Activated CD4-positive, alpha-beta T cell treated with anti-CD3 and anti-CD28 coated beads, Interleukin-2, amount 10 ng/mL, durations not matched to agents 7 days and 5 days (primary cell): ENCODE measurements around the gene ANTKMT. TPM values are rescaled to one million over a fixed set of nuclear protein-coding genes. Genes with fewer than 3 reads are reported as not detected.
A peak's percentile ranks its signal among the peaks of the same experiment; 100 is the strongest.
"Not testable (repeated sequence)": the region's sequence is repeated elsewhere in the genome, so short reads cannot be mapped to it uniquely, and the experiment has no call there.

Experiments
- CTCF ChIA-PET: fragments of 350-600 bp; sonication (Branson Sonifier 250); formaldehyde crosslinking; loops from one replicate; lab custom pipeline; 2021; ENCODE audit warnings: antibody characterized with exemption; lab: Charles Lee
- POLR2A ChIA-PET: fragments of 350-600 bp; sonication (Branson Sonifier 250); formaldehyde crosslinking; loops from one replicate; lab custom pipeline; 2021; ENCODE audit warnings: antibody characterized with exemption; lab: Charles Lee
- DNase-seq: peaks from one replicate; pipeline ENCODE4 v3.0.0-alpha.2; 2020
- H3K27ac Mint-ChIP-seq: one replicate; pipeline ENCODE4 v1.8.0; 2021; ENCODE audit warnings: mild to moderate bottlenecking, moderate library complexity, mixed read lengths
- H3K27me3 Mint-ChIP-seq: one replicate; pipeline ENCODE4 v1.8.0; 2021; ENCODE audit warnings: mixed read lengths
- H3K36me3 Mint-ChIP-seq: one replicate; pipeline ENCODE4 v1.8.0; 2021; ENCODE audit warnings: low read depth, mixed read lengths
- H3K4me1 Mint-ChIP-seq: one replicate; pipeline ENCODE4 v1.8.0; 2021; ENCODE audit warnings: mixed read lengths
- H3K4me3 Mint-ChIP-seq: one replicate; pipeline ENCODE4 v1.8.0; 2021; ENCODE audit warnings: mild to moderate bottlenecking, moderate library complexity, mixed read lengths
- H3K9me3 Mint-ChIP-seq: one replicate; pipeline ENCODE4 v1.8.0; 2021; ENCODE audit warnings: mixed read lengths
- total RNA-seq, 2 experiments: library from RNA; stranded (reverse); gene quantifications; one replicate each; pipeline ENCODE4 v1.2.3, GENCODE V29; 2021

ANTKMT gene
- total RNA-seq, 2 experiments from 2014 or later = 5.5 to 8.7 TPM

DNA sequence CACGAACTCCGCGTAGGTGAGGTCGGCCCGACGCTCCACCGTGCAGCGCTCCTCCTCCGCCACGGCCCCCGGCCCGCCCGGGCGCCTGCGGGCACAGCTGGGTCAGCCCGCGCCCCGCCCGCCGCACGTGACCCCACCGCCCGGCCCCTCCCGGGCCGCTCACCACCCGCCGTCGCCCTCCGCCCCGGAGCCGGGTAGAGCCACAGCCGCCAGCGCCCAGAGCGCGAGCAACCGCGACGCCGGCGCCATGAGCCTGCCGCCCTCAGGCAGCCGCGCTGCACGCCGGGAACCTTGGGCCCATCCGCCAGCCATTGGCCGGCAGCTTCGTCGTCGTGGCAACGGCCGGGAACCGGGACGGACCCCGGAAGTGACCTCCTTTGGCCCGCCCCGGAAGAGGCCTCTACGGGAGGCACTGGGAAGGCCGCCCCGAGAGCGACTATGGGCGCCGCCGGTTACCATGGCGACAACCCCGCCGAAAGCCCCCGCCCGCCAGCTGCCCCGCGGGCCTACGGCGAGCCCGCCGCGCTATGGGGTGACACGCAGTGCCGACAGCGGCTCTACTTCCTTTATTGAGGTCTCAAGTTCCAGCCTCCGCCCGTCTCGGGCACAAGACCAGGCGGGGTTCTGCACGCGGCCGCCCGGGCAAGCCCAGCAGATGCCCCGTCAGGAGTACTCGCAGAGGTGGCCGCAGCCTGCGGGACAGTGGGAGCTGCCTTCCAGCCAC, 36.7 kb upstream of the ANTKMT start, which contains the start of gene JMJD8:
JMJD8 (minus strand) TSS at position 264 of the 724 bp plus-strand sequence; CDS start at position 249, 15 bp downstream.
- Mint-ChIP-seq H3K4me1 (peaks cover 45% of the 10 kb centered on the region), H3K4me3 (peak within 1 kb of the TSS; percentile 75), H3K36me3 (peaks cover 18% of the 10 kb centered on the region), H3K27me3 (no peaks in the 10 kb centered on the region), H3K27ac (peak within 1 kb of the TSS; percentile 69), H3K9me3 (no peaks in the 10 kb centered on the region)
- peak; percentile 97 for DNase-seq
- CTCF ChIA-PET = interaction anchor here (1.4 kb wide), 1 partner anchor 11 kb away, joined by 4 read pairs; no protein-coding TSS in a partner anchor
- POLR2A ChIA-PET = interaction anchor here (0.6 kb wide), 2 partner anchors 122 to 153 kb away, joined by 3 to 5 read pairs; no protein-coding TSS in a partner anchor

DNA sequence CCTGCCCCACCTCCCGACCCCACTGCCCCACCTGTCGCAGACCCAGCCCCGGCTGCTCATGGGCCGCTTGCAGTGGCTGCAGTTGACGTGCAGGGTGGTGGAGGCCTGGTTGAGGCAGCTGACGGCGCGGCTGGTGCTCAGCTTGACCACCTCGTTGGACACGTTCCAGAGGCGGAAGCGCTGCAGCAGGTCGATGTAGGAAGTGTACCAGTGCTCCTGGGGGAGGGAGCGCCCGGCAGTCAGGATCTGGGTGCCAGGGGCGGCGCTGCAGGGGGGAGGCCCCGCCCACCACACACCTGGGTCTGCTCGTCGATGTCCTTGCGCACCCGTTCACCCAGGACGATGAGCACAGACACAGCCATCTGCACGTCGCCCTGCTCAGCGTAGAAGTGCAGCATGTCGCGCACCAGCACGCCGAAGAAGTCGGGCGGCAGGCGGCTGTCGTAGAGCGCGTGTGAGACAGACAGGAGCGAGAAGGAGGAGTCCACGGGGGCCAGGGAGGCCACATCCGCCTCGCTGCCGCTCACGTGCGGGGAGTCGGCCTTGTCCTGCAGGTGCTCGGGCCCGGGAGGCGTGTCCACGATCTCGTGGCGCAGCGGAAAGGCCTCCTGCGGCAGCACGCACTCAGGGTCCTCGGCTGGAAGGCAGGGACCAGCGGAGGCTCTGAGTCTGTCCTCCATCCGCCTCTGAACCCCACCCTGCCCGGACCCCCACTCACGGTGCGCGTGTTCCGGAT, 35.8 kb upstream of the ANTKMT start:
- no peak for DNase-seq
- ChIA-PET CTCF (interaction anchor here (1.3 to 1.4 kb wide), 2 partner anchors 10 to 12 kb away, joined by 4 to 6 read pairs; no protein-coding TSS in a partner anchor), POLR2A (interaction anchor here (0.6 kb wide), 1 partner anchor 154 kb away, joined by 3 read pairs; no protein-coding TSS in a partner anchor)
- Mint-ChIP-seq H3K9me3 (no peaks in the 10 kb centered on the region), H3K4me3 (no peak overlapping the region), H3K27ac (no peak overlapping the region), H3K36me3 (peaks cover 18% of the 10 kb centered on the region), H3K27me3 (no peaks in the 10 kb centered on the region), H3K4me1 (peaks cover 49% of the 10 kb centered on the region)

DNA sequence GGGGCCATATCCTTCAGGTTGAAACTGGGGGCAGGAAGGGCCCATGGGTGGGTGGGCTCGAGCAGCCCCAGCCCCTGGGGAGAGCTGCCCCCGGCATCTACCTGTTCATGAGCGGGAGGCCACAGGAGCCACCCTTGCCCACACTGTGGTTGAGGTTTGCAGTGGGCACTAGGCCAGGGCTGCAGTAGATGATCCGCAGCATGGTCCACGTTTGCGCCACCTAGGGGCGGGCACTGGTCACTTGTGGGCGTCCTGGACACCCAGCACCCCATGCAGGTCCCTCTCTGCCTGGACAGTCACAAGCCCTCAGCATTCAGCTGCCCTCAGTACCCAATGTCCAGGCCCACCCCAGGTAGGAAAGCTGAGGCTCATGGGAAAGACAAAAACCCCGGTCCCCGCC, 35.0 kb upstream of the ANTKMT start:
- Mint-ChIP-seq H3K27me3 (no peaks in the 10 kb centered on the region), H3K27ac (peak overlapping the region; percentile 46), H3K4me1 (peaks cover 54% of the 10 kb centered on the region), H3K4me3 (no peak overlapping the region), H3K36me3 (peaks cover 19% of the 10 kb centered on the region), H3K9me3 (no peaks in the 10 kb centered on the region)
- ChIA-PET POLR2A (no interaction called here), CTCF (interaction anchor here (1.1 to 2.1 kb wide), 3 partner anchors 9 to 104 kb away, joined by 3 to 6 read pairs (median 5); partner anchors contain the start of gene RHOT2)
- DNase-seq = no peak

- H3K9me3 Mint-ChIP-seq = no peaks in the 10 kb centered on the region
- H3K4me1 Mint-ChIP-seq = peaks cover 51% of the 10 kb centered on the region
- DNase-seq = no peak
- H3K27ac Mint-ChIP-seq = no peak overlapping the region
- H3K36me3 Mint-ChIP-seq = peaks cover 19% of the 10 kb centered on the region
- no peaks in the 10 kb centered on the region for H3K27me3 Mint-ChIP-seq
- ChIA-PET CTCF (interaction anchor here (1.0 to 2.1 kb wide), 4 partner anchors 9 to 103 kb away, joined by 3 to 6 read pairs (median 4); partner anchors contain the start of gene RHOT2), POLR2A (no interaction called here)
- no peak overlapping the region for H3K4me3 Mint-ChIP-seq
Observed at GRCh38 chr16:686459-687260, 34.3 kb upstream of the ANTKMT start.

- Mint-ChIP-seq H3K4me3 (peak overlapping the region; percentile 16), H3K27me3 (peaks cover 4% of the 10 kb centered on the region), H3K27ac (no peak overlapping the region), H3K9me3 (no peaks in the 10 kb centered on the region), H3K36me3 (peaks cover 12% of the 10 kb centered on the region), H3K4me1 (peaks cover 44% of the 10 kb centered on the region)
- no peak for DNase-seq
- POLR2A ChIA-PET = no interaction called here
- CTCF ChIA-PET = interaction anchor here (1.0 to 2.1 kb wide), 2 partner anchors 19 to 40 kb away, joined by 3 to 5 read pairs; partner anchors contain the start of gene RHOT2
Observed at GRCh38 chr16:687499-687898, 33.4 kb upstream of the ANTKMT start.

GRCh38 chr16:689175-689897, 31.6 kb upstream of the ANTKMT start:
- peaks cover 35% of the 10 kb centered on the region for H3K4me1 Mint-ChIP-seq
- peaks cover 9% of the 10 kb centered on the region for H3K36me3 Mint-ChIP-seq
- peak overlapping the region; percentile 89 for H3K4me3 Mint-ChIP-seq
- no peak for DNase-seq
- no peaks in the 10 kb centered on the region for H3K9me3 Mint-ChIP-seq
- ChIA-PET CTCF (interaction anchor here (0.7 to 1.5 kb wide), 9 partner anchors 9 to 1016 kb away, joined by 3 to 5 read pairs (median 3); partner anchors contain the start of genes CIAO3, MAPK8IP3, RHBDL1 and RHOT2), POLR2A (no interaction called here)
- H3K27ac Mint-ChIP-seq = peak overlapping the region; percentile 89
- H3K27me3 Mint-ChIP-seq = peaks cover 13% of the 10 kb centered on the region

DNA sequence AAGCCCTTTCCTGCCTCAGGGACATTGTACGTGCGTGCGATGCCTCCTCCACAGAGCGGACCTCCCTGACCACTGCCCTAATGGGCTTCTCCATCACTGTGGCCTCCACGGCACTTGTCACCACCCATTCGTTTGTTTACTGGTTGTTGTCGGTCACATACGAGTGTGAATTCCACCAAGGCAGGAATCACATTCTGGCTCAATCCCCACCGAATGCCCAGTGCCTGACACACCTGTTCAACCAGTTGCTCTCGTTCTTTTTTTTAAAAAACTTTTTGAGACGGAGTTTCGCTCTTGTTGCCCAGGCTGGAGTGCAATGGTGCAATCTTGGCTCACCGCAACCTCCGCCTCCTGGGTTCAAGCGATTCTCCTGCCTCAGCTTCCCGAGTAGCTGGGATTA, 29.7 kb upstream of the ANTKMT start:
- H3K9me3 Mint-ChIP-seq, POLR2A ChIA-PET, DNase-seq, H3K36me3 Mint-ChIP-seq: not testable (repeated sequence)
- H3K27me3 Mint-ChIP-seq = peaks cover 15% of the 10 kb centered on the region
- H3K27ac Mint-ChIP-seq = peak overlapping the region; percentile 76
- peaks cover 36% of the 10 kb centered on the region for H3K4me1 Mint-ChIP-seq
- H3K4me3 Mint-ChIP-seq = peak overlapping the region; percentile 89
- CTCF ChIA-PET = interaction anchor here (1.5 kb wide), 1 partner anchor 10 kb away, joined by 3 read pairs; no protein-coding TSS in a partner anchor

- no peak overlapping the region for H3K4me3 Mint-ChIP-seq
- peaks cover 4% of the 10 kb centered on the region for H3K36me3 Mint-ChIP-seq
- DNase-seq = no peak
- ChIA-PET CTCF (interaction anchor here (1.3 kb wide), 1 partner anchor 56 kb away, joined by 3 read pairs; the partner anchor contains the start of gene METTL26), POLR2A (no interaction called here)
- H3K4me1 Mint-ChIP-seq = peaks cover 39% of the 10 kb centered on the region
- H3K27ac Mint-ChIP-seq = no peak overlapping the region
- H3K27me3 Mint-ChIP-seq = peaks cover 15% of the 10 kb centered on the region
- no peaks in the 10 kb centered on the region for H3K9me3 Mint-ChIP-seq
Observed at GRCh38 chr16:692356-693108, 28.4 kb upstream of the ANTKMT start.

- ChIA-PET POLR2A (no interaction called here), CTCF (interaction anchor here (1.3 kb wide), 1 partner anchor 57 kb away, joined by 3 read pairs; the partner anchor contains the start of gene METTL26)
- H3K27ac Mint-ChIP-seq = no peak overlapping the region
- H3K4me1 Mint-ChIP-seq = peaks cover 36% of the 10 kb centered on the region
- no peak for DNase-seq
- peaks cover 15% of the 10 kb centered on the region for H3K27me3 Mint-ChIP-seq
- peak overlapping the region; percentile 19 for H3K4me3 Mint-ChIP-seq
- no peaks in the 10 kb centered on the region for H3K9me3 Mint-ChIP-seq
- H3K36me3 Mint-ChIP-seq = peaks cover 4% of the 10 kb centered on the region
Observed at GRCh38 chr16:693364-693763, 27.6 kb upstream of the ANTKMT start.

DNA sequence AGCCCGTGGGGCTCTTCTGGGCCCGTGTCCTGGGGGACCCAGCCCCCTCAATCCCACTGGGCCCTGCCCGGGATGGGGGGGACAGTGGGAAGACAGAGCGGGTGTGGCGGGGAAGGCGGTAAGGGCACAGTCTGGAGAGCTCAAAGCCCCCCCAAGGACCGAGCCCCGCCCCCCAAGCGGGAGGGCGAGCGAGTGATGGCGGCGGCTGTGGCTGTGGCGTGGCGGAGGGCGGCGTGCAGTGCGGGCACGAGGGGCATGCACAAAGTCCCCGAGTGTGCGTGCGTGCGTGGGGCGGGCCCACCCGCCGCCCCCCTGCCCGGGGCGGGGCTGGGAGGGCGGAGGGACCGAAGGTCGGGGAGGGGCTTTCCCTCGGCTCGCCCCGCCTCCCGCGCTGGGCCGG, 27.2 kb upstream of the ANTKMT start:
- ChIA-PET POLR2A (no interaction called here), CTCF (interaction anchor here (1.3 kb wide), 1 partner anchor 57 kb away, joined by 3 read pairs; the partner anchor contains the start of gene METTL26)
- DNase-seq = no peak
- peaks cover 4% of the 10 kb centered on the region for H3K36me3 Mint-ChIP-seq
- H3K27ac Mint-ChIP-seq = no peak overlapping the region
- no peak overlapping the region for H3K4me3 Mint-ChIP-seq
- H3K4me1 Mint-ChIP-seq = peaks cover 34% of the 10 kb centered on the region
- H3K27me3 Mint-ChIP-seq = peaks cover 15% of the 10 kb centered on the region
- H3K9me3 Mint-ChIP-seq = no peaks in the 10 kb centered on the region
